Kasumi-1 (cell line): ENCODE measurements around the gene DYNLT2.
A peak's percentile ranks its signal among the peaks of the same experiment; 100 is the strongest.
"Not testable (repeated sequence)": the region's sequence is repeated elsewhere in the genome, so short reads cannot be mapped to it uniquely, and the experiment has no call there.

Experiments used
- DNase-seq, 2 experiments: peaks; one replicate each; lab custom pipeline; 2025; lab: John Stamatoyannopoulos, UW

Gene DYNLT2

GRCh38 chr6:169783971-169784820, 32.8 kb upstream of the DYNLT2 start:
- no peak for DNase-seq

- no peak for DNase-seq
Measured at GRCh38 chr6:169783401-169783800, 32.0 kb upstream of the DYNLT2 start.

GRCh38 chr6:169782966-169783365, 31.6 kb upstream of the DYNLT2 start:
- no peak for DNase-seq

- DNase-seq: no peak
Measured at GRCh38 chr6:169780571-169781091, 29.3 kb upstream of the DYNLT2 start.

GRCh38 chr6:169779896-169780295, 28.5 kb upstream of the DYNLT2 start:
- DNase-seq: no peak

GRCh38 chr6:169779092-169779815, 27.9 kb upstream of the DYNLT2 start:
- DNase-seq: no peak

GRCh38 chr6:169778646-169779045, 27.3 kb upstream of the DYNLT2 start:
- DNase-seq: no peak

DNA sequence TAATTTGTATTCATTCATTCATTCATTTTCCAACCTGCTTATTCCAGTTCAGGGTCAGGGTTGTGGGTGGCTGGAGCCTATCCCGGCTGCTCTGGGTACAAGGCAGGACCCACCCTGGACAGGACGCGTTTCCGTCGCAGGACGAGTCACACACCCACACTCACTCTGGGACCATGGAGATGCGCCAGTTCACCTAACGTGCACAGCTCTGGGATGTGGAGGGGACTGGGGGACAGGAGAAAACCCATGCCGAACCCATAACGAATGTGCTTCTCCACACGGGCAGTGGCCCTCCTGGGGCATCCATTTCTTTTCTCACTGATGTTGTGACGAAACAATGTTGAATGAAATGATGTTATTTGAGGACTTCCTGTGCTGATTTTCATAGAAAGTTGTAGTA, 26.5 kb upstream of the DYNLT2 start:
- DNase-seq: no peak

DNA sequence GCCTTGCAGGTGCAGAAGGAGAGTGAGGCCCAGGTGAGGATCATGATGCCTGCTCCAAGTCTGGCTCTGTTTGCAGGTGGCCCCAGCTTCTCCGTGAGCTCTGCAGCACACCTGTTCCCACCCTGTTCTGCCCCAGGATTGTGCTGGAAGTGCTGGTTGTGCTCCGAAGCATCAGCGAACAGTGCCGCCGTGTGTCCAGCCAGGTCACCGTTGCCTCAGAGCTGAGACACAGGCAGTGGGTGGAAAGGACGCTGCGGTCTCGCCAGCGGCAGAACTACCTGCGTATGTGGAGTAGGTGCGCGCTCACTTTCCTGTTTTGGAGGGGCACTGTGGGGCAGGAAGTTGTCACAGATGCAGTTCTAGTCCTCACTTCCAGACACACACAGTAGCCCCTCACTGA, 25.0 kb upstream of the DYNLT2 start:
- no peak for DNase-seq

GRCh38 chr6:169775321-169775720, 23.9 kb upstream of the DYNLT2 start:
- DNase-seq: no peak

DNA sequence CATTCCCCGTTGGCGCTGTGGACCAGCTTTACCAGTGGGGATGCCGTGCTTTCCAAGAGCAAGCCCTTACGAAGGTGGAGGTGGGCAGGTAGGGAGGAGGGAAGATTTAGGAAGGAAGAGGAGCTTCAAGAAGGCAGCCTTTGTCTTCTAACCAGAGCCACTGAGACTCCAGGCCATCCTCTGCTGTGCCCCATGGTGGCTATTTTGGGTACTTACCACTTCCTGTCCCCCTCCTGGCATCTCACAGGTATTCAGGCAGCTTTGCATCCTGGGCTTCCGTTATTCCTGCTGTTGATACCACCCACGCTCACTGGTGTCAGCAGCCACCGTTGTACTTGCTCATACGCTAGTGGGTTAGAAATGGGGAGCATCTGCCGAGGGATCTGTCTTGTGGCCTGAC, 23.0 kb upstream of the DYNLT2 start:
- no peak for DNase-seq

DNA sequence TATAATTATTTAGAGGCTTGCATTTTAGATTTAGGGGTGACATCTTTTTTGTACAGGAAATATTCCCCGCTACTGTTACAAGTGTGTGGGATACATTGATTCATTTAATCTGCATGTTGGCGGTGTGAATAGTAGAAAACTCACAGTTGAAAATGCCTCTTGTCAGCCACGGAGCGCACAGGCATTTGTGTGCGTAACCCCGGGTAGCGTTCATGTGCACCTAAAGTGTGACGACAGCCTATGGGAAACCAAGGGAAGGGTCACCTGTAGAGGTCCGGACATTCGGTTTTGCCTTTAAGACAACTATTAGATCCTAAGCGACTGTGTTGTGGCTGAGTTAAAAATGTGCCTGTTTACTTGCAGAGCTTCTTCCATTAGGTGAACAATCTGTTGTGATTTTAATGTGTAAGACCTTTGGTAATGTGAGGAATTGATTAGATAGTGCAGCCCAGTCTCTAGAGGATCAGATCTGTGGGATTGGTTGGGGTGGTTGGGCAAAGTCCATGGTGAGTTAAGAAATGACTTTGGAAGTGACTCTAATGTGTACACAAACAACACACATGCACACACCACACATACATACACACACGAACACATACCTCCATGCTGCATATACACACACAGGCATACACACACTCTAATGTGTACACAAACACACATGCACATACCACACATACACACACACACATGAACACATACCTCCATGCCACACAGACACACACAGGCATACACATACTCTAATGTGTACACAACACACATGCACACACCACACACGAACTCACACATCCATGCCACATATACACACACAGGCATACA, 15.8 kb upstream of the DYNLT2 start:
- DNase-seq: no peak

GRCh38 chr6:169766232-169766631, 14.9 kb upstream of the DYNLT2 start:
- no peak for DNase-seq

DNA sequence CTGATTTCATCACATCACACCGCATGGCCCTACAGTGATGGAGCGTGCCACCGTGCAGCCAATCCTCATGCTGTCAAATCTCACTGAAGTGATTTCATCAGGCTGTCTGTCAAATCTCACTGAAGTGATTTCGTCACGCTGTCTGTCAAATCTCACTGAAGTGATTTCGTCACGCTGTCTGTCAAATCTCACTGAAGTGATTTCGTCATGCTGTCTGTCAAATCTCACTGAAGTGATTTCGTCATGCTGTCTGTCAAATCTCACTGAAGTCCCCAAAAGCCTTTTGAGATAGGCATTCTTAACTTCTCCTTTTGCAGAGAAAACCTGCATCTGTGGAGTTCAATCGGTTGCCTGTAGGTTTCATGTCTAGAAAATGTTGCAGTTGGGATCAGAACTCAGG, 14.4 kb upstream of the DYNLT2 start:
- DNase-seq: not testable (repeated sequence)

- DNase-seq: no peak
Measured at GRCh38 chr6:169763881-169764280, 12.5 kb upstream of the DYNLT2 start.

- no peak for DNase-seq
Measured at GRCh38 chr6:169763308-169763707, 11.9 kb upstream of the DYNLT2 start.

DNA sequence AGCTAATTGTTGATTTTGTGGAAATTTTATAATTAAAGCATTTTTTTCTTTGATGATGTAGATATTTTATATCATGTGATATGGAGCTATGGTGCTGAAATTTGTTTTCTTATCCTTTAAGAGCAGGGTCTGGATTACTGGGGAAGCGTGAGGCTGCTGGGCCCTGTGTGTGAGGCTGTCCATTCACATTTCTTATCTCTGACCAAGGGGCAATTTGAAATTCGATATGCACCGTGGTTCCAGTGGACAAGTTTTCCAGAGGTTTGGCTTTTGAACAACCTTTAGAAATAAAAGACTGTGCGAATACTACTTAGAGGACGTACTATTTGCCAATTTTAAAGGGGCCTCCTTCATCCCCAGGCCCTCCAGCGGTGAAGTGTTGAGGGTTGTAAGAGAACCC, 3.8 kb upstream of the DYNLT2 start:
- DNase-seq: no peak

GRCh38 chr6:169752074-169752623, 777 bp upstream of the DYNLT2 start:
- DNase-seq: peak; percentile 25 to 40

DNA sequence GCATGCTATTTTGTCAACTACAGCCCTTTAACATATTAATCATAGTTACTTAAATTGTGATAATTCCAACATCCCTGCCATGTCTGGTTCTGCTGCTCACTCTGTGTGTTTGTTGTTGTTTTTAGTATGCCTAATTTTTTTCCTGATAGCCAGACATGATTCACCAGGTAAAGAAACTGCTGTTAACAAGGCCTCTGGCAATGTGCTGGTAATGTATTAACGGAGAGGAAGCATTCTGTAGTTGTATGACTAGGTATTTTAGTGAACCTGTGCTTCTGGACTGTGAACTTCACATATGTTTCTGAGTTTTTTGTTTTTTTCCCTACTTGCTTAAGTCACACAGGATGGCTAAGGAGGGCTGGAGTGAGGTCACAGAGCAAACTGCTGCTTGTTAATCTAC, 4.8 kb downstream of the DYNLT2 start:
- no peak for DNase-seq

DNA sequence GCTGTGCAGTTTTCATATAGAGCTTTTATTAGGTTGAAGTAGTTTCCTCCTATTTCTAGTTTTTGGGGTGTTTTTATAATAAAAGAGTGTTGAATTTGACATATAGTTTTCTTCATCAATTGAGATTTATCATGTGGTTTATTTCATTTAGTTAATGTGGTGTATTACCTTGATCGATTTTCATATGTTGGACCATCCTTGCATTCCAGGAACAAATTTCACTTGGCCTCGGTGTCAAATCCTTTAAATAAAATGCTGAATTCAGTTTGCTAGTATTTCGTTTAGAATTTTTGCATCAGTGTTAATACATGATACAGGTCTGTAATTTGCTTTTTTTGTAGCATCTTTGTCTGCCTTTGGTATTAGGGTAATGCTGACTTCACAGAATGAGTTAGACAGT, 6.0 kb downstream of the DYNLT2 start:
- no peak for DNase-seq

DNA sequence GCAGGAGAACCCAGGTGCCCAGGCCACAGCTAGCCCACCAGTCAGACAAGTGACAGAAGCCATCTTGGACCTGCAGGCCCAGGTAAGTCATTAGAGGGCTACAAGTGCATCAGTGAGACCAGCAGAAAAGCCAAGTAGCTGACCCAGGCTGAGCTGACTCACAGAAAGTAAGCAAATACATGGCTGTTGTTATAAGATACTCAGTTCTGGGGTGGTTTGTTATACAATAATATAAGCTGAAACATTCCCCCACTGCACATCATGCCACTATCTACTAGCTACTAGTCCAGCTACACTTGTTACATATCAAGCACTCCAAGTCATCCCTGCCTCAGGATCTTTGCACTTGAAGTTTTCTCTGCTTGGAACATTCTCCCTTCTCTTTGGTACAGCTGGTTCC, 10.0 kb downstream of the DYNLT2 start:
- DNase-seq: no peak

DNA sequence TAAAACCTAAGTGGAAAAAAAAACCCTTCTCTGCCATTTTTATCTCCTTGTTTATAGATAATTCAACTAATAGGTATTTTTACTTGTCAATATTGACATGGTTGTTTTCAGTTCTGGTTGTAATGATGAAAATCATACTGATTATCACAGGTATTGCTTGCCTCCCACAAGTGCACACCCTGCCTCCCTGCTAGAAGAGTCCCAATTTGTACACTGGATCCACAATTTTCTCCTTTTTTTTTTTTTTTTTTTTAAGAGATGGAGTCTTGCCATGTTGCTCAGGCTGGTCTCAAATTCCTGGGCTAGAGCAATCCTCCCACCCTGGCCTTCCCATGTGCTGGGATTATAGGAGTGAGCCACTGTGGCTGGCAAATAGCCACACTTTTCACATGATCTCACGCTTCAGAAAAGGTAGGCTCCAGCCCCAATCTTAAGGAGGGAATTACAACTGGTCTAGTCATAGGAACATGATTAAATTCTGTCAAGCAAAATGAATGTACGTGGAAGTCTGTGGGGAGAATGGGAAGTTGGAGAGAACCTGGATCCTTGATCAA, 12.3 kb downstream of the DYNLT2 start:
- no peak for DNase-seq
